Activated naive CD4-positive, alpha-beta T cell treated with anti-CD3 and anti-CD28 coated beads, Interleukin-2, amount 10 ng/mL, durations not matched to agents 7 days and 5 days (primary cell): Measurements from ENCODE around the gene ASPRV1.

ENCODE experiments used
- CTCF ChIA-PET: fragments of 350-600 bp; sonication (Branson Sonifier 250); formaldehyde crosslinking; loops from one replicate; lab custom pipeline; 2021; ENCODE audit warnings: antibody characterized with exemption; lab: Charles Lee
- DNase-seq: peaks from one replicate; pipeline ENCODE4 v3.0.0-alpha.2; 2020
- H3K27ac Mint-ChIP-seq: one replicate; pipeline ENCODE4 v1.8.0; 2021; ENCODE audit warnings: mild to moderate bottlenecking, moderate library complexity, mixed read lengths
- H3K27me3 Mint-ChIP-seq: one replicate; pipeline ENCODE4 v1.8.0; 2021; ENCODE audit warnings: mild to moderate bottlenecking, mixed read lengths
- H3K36me3 Mint-ChIP-seq: one replicate; pipeline ENCODE4 v1.8.0; 2021; ENCODE audit warnings: mixed read lengths
- H3K4me1 Mint-ChIP-seq: one replicate; pipeline ENCODE4 v1.8.0; 2021; ENCODE audit warnings: mixed read lengths
- H3K4me3 Mint-ChIP-seq: one replicate; pipeline ENCODE4 v1.8.0; 2021; ENCODE audit warnings: mild to moderate bottlenecking, moderate library complexity, mixed read lengths
- H3K9me3 Mint-ChIP-seq: one replicate; pipeline ENCODE4 v1.8.0; 2021; ENCODE audit warnings: mixed read lengths

Gene ASPRV1

GRCh38 chr2:69995511-69995910 is 34.1 kb upstream of the ASPRV1 start:
- H3K36me3 Mint-ChIP-seq, result peaks cover 11% of the 10 kb centered on the region
- H3K4me3 Mint-ChIP-seq, result no peak overlapping the region
- no peaks in the 10 kb centered on the region for H3K9me3 Mint-ChIP-seq
- peaks cover 12% of the 10 kb centered on the region for H3K4me1 Mint-ChIP-seq
- CTCF ChIA-PET, result no interaction called here
- no peak overlapping the region for H3K27ac Mint-ChIP-seq
- H3K27me3 Mint-ChIP-seq, result no peaks in the 10 kb centered on the region
- no peak for DNase-seq

GRCh38 chr2:69994166-69994565 is 32.7 kb upstream of the ASPRV1 start:
- Mint-ChIP-seq H3K4me3 (no peak overlapping the region), H3K36me3 (peaks cover 11% of the 10 kb centered on the region), H3K27me3 (no peaks in the 10 kb centered on the region), H3K4me1 (peaks cover 9% of the 10 kb centered on the region), H3K9me3 (no peaks in the 10 kb centered on the region), H3K27ac (no peak overlapping the region)
- CTCF ChIA-PET, result no interaction called here
- no peak for DNase-seq

- no peak overlapping the region for H3K4me3 Mint-ChIP-seq
- H3K9me3 Mint-ChIP-seq, result no peaks in the 10 kb centered on the region
- H3K4me1 Mint-ChIP-seq, result peaks cover 9% of the 10 kb centered on the region
- peaks cover 11% of the 10 kb centered on the region for H3K36me3 Mint-ChIP-seq
- no peaks in the 10 kb centered on the region for H3K27me3 Mint-ChIP-seq
- no peak for DNase-seq
- CTCF ChIA-PET, result no interaction called here
- no peak overlapping the region for H3K27ac Mint-ChIP-seq
These were observed 32.3 kb upstream of the ASPRV1 start for GRCh38 chr2:69993708-69994107.

DNA sequence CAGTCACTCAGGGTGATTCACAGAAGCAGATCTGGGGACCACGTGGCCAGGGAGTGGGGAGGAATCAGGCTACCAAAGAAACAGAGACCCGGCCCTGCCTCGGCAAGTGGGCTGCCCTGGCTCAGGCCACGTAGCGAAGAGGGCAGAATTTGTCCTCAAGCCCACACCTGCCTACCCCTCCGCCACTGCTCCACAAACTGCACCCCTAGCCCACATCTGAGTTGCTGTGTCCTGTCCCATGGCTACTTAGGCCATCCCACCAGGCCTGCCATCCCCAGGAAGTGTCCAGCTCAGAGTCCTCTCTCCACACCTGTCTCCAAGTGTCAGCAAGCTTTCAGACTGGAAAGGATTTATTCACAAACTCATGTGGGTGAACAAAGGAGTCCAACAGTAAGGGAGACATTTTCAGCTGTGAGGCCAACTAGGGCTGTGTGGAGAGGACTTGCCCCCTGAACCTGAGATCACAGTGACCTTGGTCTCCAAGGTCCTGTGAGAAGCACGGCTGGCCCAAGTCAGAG is 31.7 kb upstream of the ASPRV1 start:
- DNase-seq, result no peak
- H3K36me3 Mint-ChIP-seq, result peaks cover 11% of the 10 kb centered on the region
- CTCF ChIA-PET, result no interaction called here
- no peaks in the 10 kb centered on the region for H3K9me3 Mint-ChIP-seq
- H3K27me3 Mint-ChIP-seq, result no peaks in the 10 kb centered on the region
- H3K4me1 Mint-ChIP-seq, result peaks cover 11% of the 10 kb centered on the region
- H3K4me3 Mint-ChIP-seq, result no peak overlapping the region
- no peak overlapping the region for H3K27ac Mint-ChIP-seq

DNA sequence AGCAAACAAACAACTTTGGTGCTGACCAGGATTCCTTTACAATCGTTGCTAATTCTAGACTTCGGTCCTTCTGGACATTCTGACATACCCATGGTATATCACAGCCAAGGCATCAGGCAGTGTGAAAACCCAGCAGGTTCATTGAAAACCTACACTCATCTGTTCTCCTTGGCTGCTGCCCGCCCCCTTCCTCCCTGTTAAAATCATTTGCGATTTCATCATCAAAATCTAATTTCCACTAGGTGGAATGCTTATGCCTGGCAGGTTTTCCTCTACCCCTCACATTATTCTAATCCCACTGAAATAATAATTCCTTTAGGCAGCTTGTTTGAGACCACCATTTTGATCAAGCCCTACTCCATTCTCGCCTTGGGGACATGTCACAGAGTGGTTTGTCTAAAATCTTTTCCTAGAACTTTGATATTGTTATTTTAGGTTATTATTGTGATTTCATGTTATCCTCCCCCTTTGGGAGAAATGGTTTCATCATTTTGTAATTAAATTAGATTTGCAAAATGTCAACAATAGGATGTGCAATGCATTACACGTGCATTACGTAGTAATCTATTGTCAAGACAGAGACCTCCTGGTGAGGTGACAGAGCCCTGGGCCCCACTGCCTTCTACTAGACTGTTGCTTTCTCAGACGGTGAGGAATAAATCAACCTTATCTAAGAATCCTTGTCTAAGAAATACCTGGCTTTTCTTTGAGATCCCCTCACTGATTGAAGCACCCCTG is 31.0 kb upstream of the ASPRV1 start:
- no peak for DNase-seq
- Mint-ChIP-seq H3K27ac (no peak overlapping the region), H3K9me3 (no peaks in the 10 kb centered on the region), H3K27me3 (no peaks in the 10 kb centered on the region), H3K36me3 (peaks cover 11% of the 10 kb centered on the region), H3K4me1 (peaks cover 6% of the 10 kb centered on the region), H3K4me3 (no peak overlapping the region)
- CTCF ChIA-PET, result no interaction called here

GRCh38 chr2:69989441-69990105 is 28.1 kb upstream of the ASPRV1 start:
- no peaks in the 10 kb centered on the region for H3K27me3 Mint-ChIP-seq
- no peak overlapping the region for H3K4me3 Mint-ChIP-seq
- peaks cover 2% of the 10 kb centered on the region for H3K4me1 Mint-ChIP-seq
- peaks cover 5% of the 10 kb centered on the region for H3K36me3 Mint-ChIP-seq
- H3K27ac Mint-ChIP-seq, result no peak overlapping the region
- CTCF ChIA-PET, result no interaction called here
- no peaks in the 10 kb centered on the region for H3K9me3 Mint-ChIP-seq
- no peak for DNase-seq

- Mint-ChIP-seq H3K36me3 (peaks cover under 1% of the 10 kb centered on the region), H3K27me3 (no peaks in the 10 kb centered on the region), H3K9me3 (no peaks in the 10 kb centered on the region), H3K4me1 (peaks cover 2% of the 10 kb centered on the region), H3K4me3 (no peak overlapping the region), H3K27ac (no peak overlapping the region)
- no peak for DNase-seq
- CTCF ChIA-PET, result no interaction called here
These were observed 27.6 kb upstream of the ASPRV1 start for GRCh38 chr2:69989009-69989408.

DNA sequence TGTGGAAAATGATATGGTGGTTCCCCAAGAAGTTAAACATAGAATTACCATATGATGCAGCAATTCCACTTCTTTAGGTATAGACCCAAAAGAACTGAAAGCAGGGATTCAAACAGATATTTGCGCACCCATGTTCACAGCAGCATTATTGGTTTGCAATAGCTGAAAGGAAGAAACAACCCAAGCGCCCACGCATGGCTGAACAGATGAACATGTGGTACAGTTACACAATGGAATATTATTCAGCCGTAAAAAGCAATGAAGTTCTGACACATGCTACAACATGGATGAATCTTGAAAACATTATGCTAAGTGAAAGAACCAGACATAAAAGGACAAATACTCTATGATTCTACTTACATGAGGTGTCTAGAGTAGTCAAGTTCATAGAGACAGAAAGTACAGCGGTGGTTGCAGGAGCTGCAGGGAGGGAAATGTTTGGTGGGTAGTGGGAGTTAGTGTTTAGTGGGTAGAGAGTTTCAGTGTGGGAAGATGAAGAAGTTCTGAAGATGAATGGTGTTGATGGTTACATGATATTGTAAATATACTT is 26.7 kb upstream of the ASPRV1 start:
- Mint-ChIP-seq H3K36me3 (no peaks in the 10 kb centered on the region), H3K4me3 (no peak overlapping the region), H3K27me3 (no peaks in the 10 kb centered on the region), H3K4me1 (peaks cover 2% of the 10 kb centered on the region), H3K9me3 (no peaks in the 10 kb centered on the region), H3K27ac (no peak overlapping the region)
- CTCF ChIA-PET, result no interaction called here
- DNase-seq, result no peak

- no peaks in the 10 kb centered on the region for H3K9me3 Mint-ChIP-seq
- CTCF ChIA-PET, result no interaction called here
- no peak for DNase-seq
- no peaks in the 10 kb centered on the region for H3K27me3 Mint-ChIP-seq
- no peak overlapping the region for H3K4me3 Mint-ChIP-seq
- peaks cover 2% of the 10 kb centered on the region for H3K4me1 Mint-ChIP-seq
- no peaks in the 10 kb centered on the region for H3K36me3 Mint-ChIP-seq
- H3K27ac Mint-ChIP-seq, result no peak overlapping the region
These were observed 25.3 kb upstream of the ASPRV1 start for GRCh38 chr2:69986691-69987090.

DNA sequence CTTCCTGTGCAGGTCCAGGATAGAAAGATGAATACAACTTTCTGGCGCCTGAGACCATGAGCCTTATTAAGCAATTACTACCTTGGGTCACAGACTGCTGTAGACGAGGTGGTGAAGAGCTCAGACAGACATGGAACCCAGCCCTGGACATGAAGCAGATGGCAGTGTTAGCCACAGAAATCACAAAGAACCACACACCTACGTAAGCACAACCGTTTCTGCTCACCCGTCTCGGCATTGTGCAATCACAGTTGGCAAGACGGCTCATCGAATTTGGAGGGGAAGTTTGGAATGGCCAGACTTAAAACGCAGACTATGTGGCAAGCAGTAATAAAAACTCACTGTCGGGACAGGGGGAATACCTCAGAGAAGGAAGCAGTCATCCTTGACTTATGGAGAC is 24.3 kb upstream of the ASPRV1 start:
- no peak overlapping the region for H3K27ac Mint-ChIP-seq
- no peaks in the 10 kb centered on the region for H3K9me3 Mint-ChIP-seq
- no peak overlapping the region for H3K4me3 Mint-ChIP-seq
- CTCF ChIA-PET, result no interaction called here
- no peaks in the 10 kb centered on the region for H3K36me3 Mint-ChIP-seq
- peaks cover 2% of the 10 kb centered on the region for H3K4me1 Mint-ChIP-seq
- no peak for DNase-seq
- no peaks in the 10 kb centered on the region for H3K27me3 Mint-ChIP-seq

DNA sequence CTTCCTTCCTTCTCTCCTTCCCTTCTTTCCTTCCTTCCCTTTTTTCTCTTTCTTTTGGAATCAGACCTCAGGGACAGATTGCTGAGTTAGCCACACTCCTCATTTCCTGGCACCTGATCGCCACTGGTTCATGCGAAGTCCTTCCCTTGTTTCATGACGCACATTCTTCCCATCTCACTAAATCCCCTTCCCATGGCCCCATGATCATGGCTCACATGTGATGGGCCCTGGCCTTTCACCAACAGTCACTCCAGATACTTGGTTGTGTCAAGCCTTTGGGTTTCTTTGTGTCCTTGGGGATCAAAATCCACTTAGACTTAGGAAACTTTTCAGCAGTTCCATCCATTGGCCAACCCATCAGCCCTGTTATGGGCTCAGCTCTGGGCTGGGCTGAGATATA is 23.8 kb upstream of the ASPRV1 start:
- DNase-seq, result no peak
- Mint-ChIP-seq H3K27ac (no peak overlapping the region), H3K9me3 (no peaks in the 10 kb centered on the region), H3K36me3 (no peaks in the 10 kb centered on the region), H3K27me3 (no peaks in the 10 kb centered on the region), H3K4me1 (peaks cover 2% of the 10 kb centered on the region), H3K4me3 (no peak overlapping the region)
- CTCF ChIA-PET, result no interaction called here

DNA sequence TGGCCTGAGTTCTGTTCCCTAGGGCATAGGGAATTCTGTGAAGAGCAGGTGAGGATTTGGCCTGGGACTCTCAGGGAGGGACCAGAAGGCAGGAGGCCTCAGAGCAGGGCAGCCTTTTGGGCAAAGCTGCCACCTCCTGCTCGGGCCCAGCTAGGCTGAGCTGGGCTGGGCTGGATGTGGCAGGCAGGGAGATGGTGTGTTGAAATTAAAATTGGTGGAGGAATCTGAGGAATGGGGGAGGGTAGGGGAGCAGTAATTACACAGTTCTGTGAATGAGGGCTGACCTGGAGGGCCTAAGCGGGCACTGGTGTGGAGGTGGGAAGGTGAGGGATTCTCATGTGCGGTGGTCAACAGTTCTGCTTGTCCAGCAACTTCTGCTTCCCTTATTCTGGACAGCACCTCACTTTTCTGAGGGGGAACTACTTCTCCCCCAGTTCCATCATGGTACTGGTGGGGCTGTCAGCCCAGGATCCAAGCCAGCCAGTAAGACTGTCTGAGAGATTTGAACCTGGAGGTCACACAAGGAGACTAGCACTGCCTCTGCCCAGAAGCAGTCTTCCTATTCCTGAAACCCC is 22.0 kb upstream of the ASPRV1 start:
- no peak for DNase-seq
- Mint-ChIP-seq H3K36me3 (peaks cover 1% of the 10 kb centered on the region), H3K27ac (no peak overlapping the region), H3K9me3 (no peaks in the 10 kb centered on the region), H3K4me3 (no peak overlapping the region), H3K27me3 (no peaks in the 10 kb centered on the region), H3K4me1 (peaks cover 2% of the 10 kb centered on the region)
- CTCF ChIA-PET, result no interaction called here

DNA sequence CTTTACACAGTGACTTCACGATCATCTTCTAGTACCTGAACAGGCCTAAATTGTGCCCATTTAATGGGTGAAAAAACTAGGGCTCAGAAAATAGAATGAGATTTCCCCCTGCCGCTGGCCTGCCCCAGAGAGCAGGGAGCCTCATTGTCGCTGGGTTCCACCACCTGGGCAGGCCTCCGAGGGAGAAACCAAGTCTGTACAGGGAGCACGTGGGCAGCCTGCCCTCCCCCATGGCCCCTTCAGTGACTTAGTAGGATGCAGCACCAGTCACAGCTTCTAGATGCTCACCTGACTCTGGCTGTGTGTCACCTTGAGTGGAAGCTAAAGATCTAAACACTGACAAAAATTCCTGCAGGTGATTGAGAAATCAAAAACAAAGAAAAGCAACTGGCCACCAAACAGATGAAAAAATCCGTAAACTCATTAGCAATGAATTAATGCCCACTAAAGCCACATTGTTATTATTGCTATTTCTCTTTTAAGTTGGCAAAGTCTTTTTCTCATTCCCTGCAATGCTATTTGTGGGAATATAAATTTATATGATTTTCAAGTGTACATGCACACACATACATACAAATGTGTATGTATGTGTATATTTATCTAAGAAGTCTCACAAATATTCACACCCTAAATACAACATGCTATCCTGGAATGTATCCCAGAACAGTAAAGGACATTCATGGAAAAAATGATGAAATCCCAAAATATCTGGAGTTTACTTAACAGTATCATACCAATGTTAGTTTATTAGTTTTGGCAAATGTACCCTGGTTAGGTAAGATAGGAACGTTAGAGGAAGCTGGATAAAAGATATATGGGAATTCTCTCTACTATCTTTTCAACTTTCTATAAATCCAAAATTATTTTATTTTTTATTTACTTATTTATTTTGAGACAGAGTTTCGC is 18.7 kb upstream of the ASPRV1 start:
- DNase-seq, result no peak
- Mint-ChIP-seq H3K27me3 (peaks cover 5% of the 10 kb centered on the region), H3K4me1 (peaks cover 15% of the 10 kb centered on the region), H3K27ac (no peak overlapping the region), H3K36me3 (peaks cover 1% of the 10 kb centered on the region), H3K4me3 (no peak overlapping the region), H3K9me3 (no peaks in the 10 kb centered on the region)
- CTCF ChIA-PET, result no interaction called here
